Common myeloid progenitor, CD34-positive (primary cell): ENCODE results near the gene SH2D3A.
A peak's percentile ranks its signal among the peaks of the same experiment; 100 is the strongest.

Source experiments
- CTCF ChIA-PET: fragments of 350-600 bp; sonication (Branson Sonifier 250); formaldehyde crosslinking; loops from one replicate; lab custom pipeline; 2021; ENCODE audit warnings: antibody characterized with exemption; lab: Charles Lee
- POLR2A ChIA-PET: fragments of 350-600 bp; sonication (Branson Sonifier 250); formaldehyde crosslinking; loops from one replicate; lab custom pipeline; 2021; ENCODE audit warnings: antibody characterized with exemption; lab: Charles Lee
- DNase-seq, 3 donors: peaks; one replicate each; pipeline versions ENCODE4 v3.0.0 to v3.0.0-alpha.2; 2013
- H3K27ac ChIP-seq, 2 experiments: 1 replicate in 1 of 2; 2 replicates in 1 of 2; pipeline ENCODE4 v1.7.0; 2013; ENCODE audit warnings: inconsistent platforms in 2 of 2, low read length in 2 of 2, mild to moderate bottlenecking in 2 of 2, low read depth in 1 of 2, moderate library complexity in 1 of 2; ENCODE audit not compliant: severe bottlenecking in 2 of 2, insufficient read depth in 1 of 2, poor library complexity in 1 of 2
- H3K27me3 ChIP-seq, 5 experiments: replicated peaks in 2 of 5; 1 replicate in 3 of 5; 2 replicates in 2 of 5; pipeline versions ENCODE4 v1.6.1 to v1.7.0; 2013; ENCODE audit warnings: low read length in 4 of 5, mild to moderate bottlenecking in 2 of 5, moderate library complexity in 2 of 5, inconsistent platforms in 1 of 5; ENCODE audit not compliant: insufficient read depth in 5 of 5, control insufficient read depth in 4 of 5
- H3K36me3 ChIP-seq, 4 experiments: 1 replicate in 2 of 4; 2 replicates in 2 of 4; pipeline versions ENCODE4 v1.6.1 to v1.7.0; 2013; ENCODE audit warnings: low read length in 3 of 4, control low read depth in 1 of 4, mild to moderate bottlenecking in 1 of 4; ENCODE audit not compliant: control insufficient read depth in 4 of 4, insufficient read depth in 4 of 4
- H3K4me1 ChIP-seq, 4 experiments: 1 replicate in 3 of 4; 2 replicates in 1 of 4; pipeline versions ENCODE4 v1.6.1 to v1.7.1; 2013; ENCODE audit warnings: low read length in 3 of 4, mild to moderate bottlenecking in 3 of 4, control low read depth in 1 of 4, inconsistent platforms in 1 of 4, moderate library complexity in 1 of 4; ENCODE audit not compliant: control insufficient read depth in 4 of 4, insufficient read depth in 4 of 4; ENCODE audit errors: control extremely low read depth in 1 of 4
- H3K4me3 ChIP-seq, 7 experiments: 1 replicate in 4 of 7; 2 replicates in 3 of 7; pipeline versions ENCODE4 v1.5.1 to v1.7.0; 2013; ENCODE audit warnings: mild to moderate bottlenecking in 7 of 7, low read length in 6 of 7, moderate library complexity in 6 of 7, inconsistent platforms in 2 of 7, low read depth in 2 of 7, control low read depth in 1 of 7; ENCODE audit not compliant: insufficient read depth in 4 of 7, control insufficient read depth in 1 of 7; ENCODE audit errors: extremely low read depth in 1 of 7
- H3K9me3 ChIP-seq, 5 experiments: 1 replicate in 4 of 5; 2 replicates in 1 of 5; pipeline versions ENCODE4 v1.6.1 to v1.7.1; 2013; ENCODE audit warnings: low read length in 4 of 5, mild to moderate bottlenecking in 2 of 5, inconsistent platforms in 1 of 5, low read depth in 1 of 5, moderate library complexity in 1 of 5; ENCODE audit not compliant: control insufficient read depth in 4 of 5, insufficient read depth in 2 of 5; ENCODE audit errors: control extremely low read depth in 1 of 5
- WGBS: methylation state at CpG from one replicate; pipeline ENCODE4 v1.1.5; 2013; ENCODE audit not compliant: insufficient coverage; 5-methylcytosine and 5-hydroxymethylcytosine counted together

Gene SH2D3A

DNA sequence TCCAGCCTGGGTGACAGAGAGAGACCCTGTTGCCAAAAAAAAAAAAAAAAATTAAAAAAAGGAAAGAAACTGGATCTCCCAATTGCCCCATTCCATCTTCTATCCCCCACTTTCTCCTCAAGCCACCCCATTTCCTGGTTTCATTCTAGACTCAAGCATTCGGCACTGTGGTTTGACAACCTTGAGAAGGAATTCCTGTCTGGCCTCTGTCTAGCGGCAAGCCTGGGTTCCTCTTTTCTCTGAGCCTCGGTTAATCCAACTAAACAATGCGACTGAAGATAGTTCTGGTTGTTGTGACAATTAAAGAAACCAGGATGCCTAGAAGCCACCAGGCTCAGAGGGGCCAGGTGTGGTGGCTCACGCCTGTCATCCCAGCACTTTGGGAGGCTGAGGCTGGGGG is 43.5 kb downstream of the SH2D3A start:
- 0% methylated on average over 4 of the region's 5 CpGs for WGBS
- peak; percentile 56 to 83 (median 81) for DNase-seq
- Histone ChIP-seq H3K27me3 (no peaks in the 10 kb centered on the region), H3K9me3 (no peaks in the 10 kb centered on the region), H3K27ac (no peak overlapping the region), H3K4me3 (peak overlapping the region in 1 of 7 experiments; percentile 45), H3K36me3 (no peaks in the 10 kb centered on the region), H3K4me1 (peaks cover 0 to 67% (median 53%) of the 10 kb centered on the region in 4 experiments)
- ChIA-PET CTCF (interaction anchor here (0.8 kb wide), 1 partner anchor 13 kb away, joined by 5 read pairs; no protein-coding TSS in a partner anchor), POLR2A (no interaction called here)

DNA sequence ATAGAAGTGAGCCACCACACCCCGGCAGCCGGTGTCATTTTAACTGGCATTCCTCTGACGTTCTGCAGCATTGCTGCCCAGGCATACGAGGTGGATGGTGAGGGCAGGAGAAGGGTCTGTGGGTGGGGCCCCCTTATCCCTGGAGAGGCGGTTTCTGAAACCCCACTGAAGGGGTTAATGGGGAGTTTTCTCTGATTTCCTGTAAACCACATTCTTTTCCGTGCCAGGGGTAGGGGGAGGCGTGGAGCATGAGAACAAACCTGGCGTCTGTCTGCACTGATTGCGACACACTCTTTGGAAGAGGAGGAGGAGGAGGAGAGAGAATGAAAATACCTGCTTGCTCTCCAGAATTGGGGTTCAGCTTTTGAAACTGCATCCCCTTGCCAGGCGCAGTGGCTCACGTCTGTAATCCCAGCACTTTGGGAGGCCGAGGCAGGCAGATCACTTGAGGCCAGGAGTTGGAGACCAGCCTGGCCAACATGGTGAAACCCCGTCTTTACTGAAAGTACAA is 44.1 kb downstream of the SH2D3A start:
- no peaks in the 10 kb centered on the region for H3K36me3 ChIP-seq
- WGBS: 16% methylated on average over 11 of the region's 13 CpGs
- peaks cover 0 to 62% (median 47%) of the 10 kb centered on the region in 4 experiments for H3K4me1 ChIP-seq
- no peaks in the 10 kb centered on the region for H3K27me3 ChIP-seq
- CTCF ChIA-PET: interaction anchor here (0.8 kb wide), 1 partner anchor 13 kb away, joined by 5 read pairs; no protein-coding TSS in a partner anchor
- no peaks in the 10 kb centered on the region for H3K9me3 ChIP-seq
- peak overlapping the region in 2 of 7 experiments; percentile 32 to 45 for H3K4me3 ChIP-seq
- no peak for DNase-seq
- no peak overlapping the region for H3K27ac ChIP-seq
- POLR2A ChIA-PET: no interaction called here

DNA sequence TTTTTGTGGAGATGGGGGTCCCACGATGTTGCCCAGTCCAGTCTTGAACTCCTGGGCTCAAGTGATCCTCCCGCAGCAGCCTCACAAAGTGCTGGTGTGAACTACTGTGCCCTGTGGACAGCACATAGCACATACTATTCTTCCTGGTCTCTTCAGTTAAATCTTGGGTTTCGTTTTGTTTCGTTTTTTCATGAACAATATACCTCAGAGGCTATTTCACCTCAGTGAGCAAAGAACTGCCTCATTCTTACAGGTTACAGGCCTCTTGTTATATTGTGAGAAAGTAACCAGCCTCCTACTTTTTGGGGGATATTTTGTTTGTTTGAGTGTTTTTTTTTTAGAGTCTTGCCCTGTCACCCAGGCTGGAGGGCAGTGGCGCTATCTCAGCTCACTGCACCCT is 45.5 kb downstream of the SH2D3A start:
- H3K27ac ChIP-seq: peak overlapping the region in 1 of 2 experiments; percentile 14
- peaks cover 0 to 59% (median 43%) of the 10 kb centered on the region in 4 experiments for H3K4me1 ChIP-seq
- peak overlapping the region in 2 of 7 experiments; percentile 26 to 28 for H3K4me3 ChIP-seq
- 94% methylated on average over 2 of the region's 5 CpGs for WGBS
- ChIA-PET POLR2A (interaction anchor here (0.6 kb wide), 1 partner anchor 79 kb away, joined by 3 read pairs; no protein-coding TSS in a partner anchor), CTCF (interaction anchor here (0.7 kb wide), 1 partner anchor 14 kb away, joined by 3 read pairs; no protein-coding TSS in a partner anchor)
- no peaks in the 10 kb centered on the region for H3K36me3 ChIP-seq
- H3K9me3 ChIP-seq: no peaks in the 10 kb centered on the region
- H3K27me3 ChIP-seq: no peaks in the 10 kb centered on the region
- DNase-seq: peak in 2 of 3 donors; percentile 46 to 77

DNA sequence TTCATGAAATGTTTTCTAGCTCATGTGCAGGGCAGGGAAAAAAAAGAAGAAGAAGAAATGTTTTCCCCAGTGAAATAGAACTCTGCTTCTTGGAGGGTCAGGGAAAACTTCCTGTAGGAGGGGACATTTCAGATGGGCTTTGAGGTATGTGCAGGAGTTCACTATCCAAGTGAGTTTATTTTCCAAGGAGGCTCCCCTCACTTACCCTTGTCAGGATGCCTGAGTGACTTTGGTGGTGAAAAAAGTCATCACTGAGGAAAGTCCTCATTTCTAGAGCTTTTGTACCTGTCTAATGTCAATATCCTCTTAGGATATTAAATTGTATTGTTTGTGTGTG is 46.1 kb downstream of the SH2D3A start:
- Histone ChIP-seq H3K9me3 (no peaks in the 10 kb centered on the region), H3K4me1 (peaks cover 0 to 59% (median 43%) of the 10 kb centered on the region in 4 experiments), H3K27me3 (no peaks in the 10 kb centered on the region), H3K27ac (no peak overlapping the region), H3K4me3 (no peak overlapping the region), H3K36me3 (no peaks in the 10 kb centered on the region)
- no peak for DNase-seq
- CTCF ChIA-PET: interaction anchor here (1.1 kb wide), 1 partner anchor 88 kb away, joined by 3 read pairs; no protein-coding TSS in a partner anchor
- POLR2A ChIA-PET: interaction anchor here (0.6 to 1.0 kb wide), 2 partner anchors 17 to 80 kb away, joined by 3 read pairs; partner anchors contain the start of gene GPR108

DNA sequence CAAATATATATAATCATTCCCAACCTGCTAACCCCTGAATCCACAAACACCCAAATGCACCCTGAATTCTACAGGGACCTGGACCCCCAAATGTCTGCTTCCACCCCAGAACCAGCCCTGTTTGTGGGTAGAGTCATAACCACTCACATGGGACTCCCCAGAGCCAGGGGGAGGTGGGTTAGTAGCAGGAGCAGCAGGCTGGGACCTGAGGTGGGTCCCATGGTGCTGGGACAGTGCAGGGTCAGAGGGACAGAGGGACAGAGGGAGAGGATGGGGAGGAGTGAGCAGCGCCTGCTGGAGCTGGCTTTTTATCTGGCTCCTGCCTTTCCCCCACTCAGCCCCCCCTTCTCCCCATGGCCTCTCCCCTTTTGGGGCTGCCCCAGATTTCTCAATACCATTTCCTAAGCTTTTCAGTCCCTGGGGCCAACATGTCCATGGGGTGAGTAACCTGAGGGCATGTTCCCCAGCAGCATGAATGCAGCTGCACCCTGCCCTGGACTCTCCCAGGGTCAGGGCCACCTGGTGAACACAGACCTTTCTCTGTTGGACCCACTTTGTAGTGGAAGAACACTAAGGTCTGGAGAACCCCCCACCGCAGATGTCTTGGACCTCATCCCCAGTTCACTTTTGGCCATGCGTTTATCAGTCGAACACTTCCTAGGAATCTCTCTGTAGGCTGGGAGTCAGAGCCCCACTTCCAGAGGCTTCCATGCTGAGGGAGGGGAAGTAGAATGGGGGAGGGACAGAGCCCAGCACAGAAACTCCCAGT is 46.7 kb downstream of the SH2D3A start, which contains the start of gene C3:
C3 (minus strand) TSS at position 282 of the 769 bp plus-strand sequence; CDS start at position 221, 61 bp downstream.
- Histone ChIP-seq H3K27me3 (no peaks in the 10 kb centered on the region), H3K36me3 (no peaks in the 10 kb centered on the region), H3K9me3 (no peaks in the 10 kb centered on the region), H3K4me1 (peaks cover 0 to 56% (median 43%) of the 10 kb centered on the region in 4 experiments), H3K27ac (peak within 1 kb of the TSS in 1 of 2 experiments; percentile 14), H3K4me3 (peak within 1 kb of the TSS in 1 of 7 experiments; percentile 28)
- peak in 2 of 3 donors; percentile 55 to 61 for DNase-seq
- CTCF ChIA-PET: interaction anchor here (1.1 kb wide), 1 partner anchor 87 kb away, joined by 3 read pairs; no protein-coding TSS in a partner anchor
- POLR2A ChIA-PET: interaction anchor here (1.0 kb wide), 1 partner anchor 17 kb away, joined by 3 read pairs; the partner anchor contains the start of gene GPR108
- 100% methylated on average over 1 of the region's 4 CpGs for WGBS

DNA sequence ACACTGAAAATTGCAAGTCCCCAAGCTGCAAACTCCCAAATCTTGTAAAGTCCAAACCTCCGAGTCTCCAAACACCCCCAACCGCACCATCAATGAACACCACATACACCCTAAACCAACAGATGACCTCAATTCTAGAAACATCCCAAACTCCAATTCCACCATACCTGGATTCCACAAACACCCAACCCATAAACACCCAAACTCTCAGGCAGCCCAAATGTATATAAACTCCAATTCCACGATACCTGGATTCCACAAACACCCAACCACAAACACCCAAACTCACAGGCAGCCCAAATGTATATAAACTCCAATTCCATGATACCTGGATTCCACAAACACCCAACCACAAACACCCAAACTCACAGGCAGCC is 47.3 kb downstream of the SH2D3A start:
- Histone ChIP-seq H3K9me3 (no peaks in the 10 kb centered on the region), H3K4me1 (peaks cover 0 to 50% (median 40%) of the 10 kb centered on the region in 4 experiments), H3K36me3 (no peaks in the 10 kb centered on the region), H3K4me3 (no peak overlapping the region), H3K27me3 (no peaks in the 10 kb centered on the region), H3K27ac (no peak overlapping the region)
- ChIA-PET CTCF (interaction anchor here (1.1 kb wide), 1 partner anchor 87 kb away, joined by 3 read pairs; no protein-coding TSS in a partner anchor), POLR2A (interaction anchor here (1.0 kb wide), 1 partner anchor 18 kb away, joined by 3 read pairs; the partner anchor contains the start of gene GPR108)
- no peak for DNase-seq
- WGBS: 100% methylated on average over 3 of the region's 3 CpGs
